H1 (cell line): Measurements from ENCODE around the gene RAB11FIP5. TPM values are rescaled to one million over a fixed set of nuclear protein-coding genes. Genes with fewer than 3 reads are reported as not detected.

Experiments
- CTCF ChIA-PET: fragments of 300-600 bp; sonication (Branson Sonifier 250); formaldehyde crosslinking; loops from one replicate; lab custom pipeline; 2021; ENCODE audit not compliant: partially characterized antibody; lab: Charles Lee
- POLR2A ChIA-PET: fragments of 300-600 bp; sonication (Branson Sonifier 250); formaldehyde crosslinking; loops from one replicate; lab custom pipeline; 2021; ENCODE audit warnings: inconsistent platforms; ENCODE audit not compliant: partially characterized antibody; lab: Charles Lee
- DNase-seq, 2 experiments: peaks; one replicate each; pipeline versions ENCODE4 v3.0.0 to v3.0.0-alpha.2; 2010 to 2022; ENCODE audit warnings: low spot score in 2 of 2, low read depth in 1 of 2, mixed read lengths in 1 of 2
- FAIRE-seq: peaks from 2 replicates; lab custom pipeline; 2011; peaks lifted over from hg19 to GRCh38; lab: Jason Lieb, UNC
- H2AFZ ChIP-seq: 2 replicates; pipeline ENCODE4 v1.8.1; 2012; ENCODE audit warnings: low read length, inconsistent platforms
- H2AK5ac ChIP-seq: 2 replicates; pipeline ENCODE4 v1.6.1; 2013; ENCODE audit warnings: low read depth, low read length
- H2BK120ac ChIP-seq: replicated peaks from 2 replicates; pipeline ENCODE3; 2013; ENCODE audit warnings: low read depth, low read length, inconsistent platforms
- H2BK12ac ChIP-seq: 2 replicates; pipeline ENCODE4 v1.6.1; 2013; ENCODE audit warnings: low read depth, low read length
- H2BK15ac ChIP-seq: 2 replicates; pipeline ENCODE4 v1.6.1; 2013; ENCODE audit warnings: low read length
- H2BK20ac ChIP-seq: 2 replicates; pipeline ENCODE4 v1.6.1; 2013; ENCODE audit warnings: low read length
- H2BK5ac ChIP-seq: 2 replicates; pipeline ENCODE4 v1.6.1; 2013; ENCODE audit warnings: low read depth, low read length
- H3K14ac ChIP-seq: 2 replicates; pipeline ENCODE4 v1.6.1; 2013; ENCODE audit warnings: inconsistent platforms; ENCODE audit not compliant: insufficient read length
- H3K18ac ChIP-seq: 2 replicates; pipeline ENCODE4 v1.6.1; 2013; ENCODE audit warnings: low read length; ENCODE audit errors: extremely low read depth
- H3K23ac ChIP-seq: 2 replicates; pipeline ENCODE4 v1.6.1; 2013; ENCODE audit warnings: inconsistent platforms; ENCODE audit not compliant: insufficient read length
- H3K23me2 ChIP-seq: 2 replicates; pipeline ENCODE4 v1.6.1; 2013; ENCODE audit warnings: low read depth, low read length
- H3K27ac ChIP-seq: 2 replicates; pipeline ENCODE4 v1.6.1; 2011; ENCODE audit warnings: low read depth, low read length, inconsistent platforms
- H3K27me3 ChIP-seq, 4 experiments: replicated peaks in 1 of 4; 1 replicate in 1 of 4; 2 replicates in 3 of 4; pipeline versions ENCODE4 v1.6.1 to v1.8.1; 2011 to 2013; ENCODE audit warnings: low read length in 3 of 4, mild to moderate bottlenecking in 3 of 4, inconsistent platforms in 2 of 4, mixed read lengths in 2 of 4, moderate library complexity in 1 of 4; ENCODE audit not compliant: control insufficient read depth in 3 of 4, insufficient read depth in 3 of 4; ENCODE audit errors: extremely low read depth in 1 of 4
- H3K36me3 ChIP-seq, 4 experiments: 2 replicates each; pipeline versions ENCODE4 v1.6.1 to v1.8.1; 2011 to 2013; ENCODE audit warnings: mild to moderate bottlenecking in 4 of 4, low read length in 3 of 4, moderate library complexity in 2 of 4, control low read depth in 1 of 4, inconsistent platforms in 1 of 4; ENCODE audit not compliant: insufficient read depth in 4 of 4, control insufficient read depth in 2 of 4
- H3K4ac ChIP-seq: replicated peaks from 2 replicates; pipeline ENCODE3; 2013; ENCODE audit warnings: low read length, low read depth, mixed read lengths, inconsistent platforms; ENCODE audit not compliant: insufficient read length
- H3K4me1 ChIP-seq, 4 experiments: replicated peaks in 1 of 4; 1 replicate in 1 of 4; 2 replicates in 3 of 4; pipeline versions ENCODE4 v1.6.1 to v1.8.1; 2011 to 2013; ENCODE audit warnings: low read length in 3 of 4, inconsistent platforms in 2 of 4, mixed read lengths in 1 of 4; ENCODE audit not compliant: insufficient read depth in 4 of 4, control insufficient read depth in 3 of 4
- H3K4me2 ChIP-seq, 2 experiments: 2 replicates each; pipeline versions ENCODE4 v1.6.1 to v1.8.1; 2011 to 2013; ENCODE audit warnings: low read depth in 2 of 2, low read length in 2 of 2, control low read depth in 1 of 2, inconsistent platforms in 1 of 2, mild to moderate bottlenecking in 1 of 2; ENCODE audit not compliant: insufficient read depth in 1 of 2
- H3K4me3 ChIP-seq, 4 experiments: fragments of 200-600, 300-600 bp in 1 of 4; sonication (generic), shearing (Covaris generic), sonication (Bioruptor Twin) in 1 of 4; 2 replicates each; pipeline versions ENCODE4 v1.5.1 to v1.8.1; 2011 to 2016; ENCODE audit warnings: low read length in 4 of 4, low read depth in 3 of 4, control low read depth in 2 of 4, inconsistent platforms in 2 of 4, mild to moderate bottlenecking in 2 of 4, mixed read lengths in 1 of 4, moderate library complexity in 1 of 4; ENCODE audit not compliant: insufficient read depth in 2 of 4; ENCODE audit errors: extremely low read depth in 1 of 4
- H3K56ac ChIP-seq: replicated peaks from 2 replicates; pipeline ENCODE3; 2013; ENCODE audit warnings: low read depth, mild to moderate bottlenecking, mixed read lengths, low read length, inconsistent platforms; ENCODE audit not compliant: insufficient read length
- H3K79me1 ChIP-seq: 2 replicates; pipeline ENCODE4 v1.6.1; 2013; ENCODE audit warnings: low read depth, low read length, control low read depth
- H3K79me2 ChIP-seq, 2 experiments: 2 replicates each; pipeline versions ENCODE4 v1.6.1 to v1.8.1; 2012 to 2013; ENCODE audit warnings: low read length in 2 of 2, mild to moderate bottlenecking in 2 of 2, inconsistent platforms in 1 of 2; ENCODE audit not compliant: insufficient read depth in 2 of 2, control insufficient read depth in 1 of 2
- H3K9ac ChIP-seq, 4 experiments: replicated peaks in 1 of 4; 1 replicate in 1 of 4; 2 replicates in 3 of 4; pipeline versions ENCODE4 v1.6.1 to v1.8.1; 2011 to 2013; ENCODE audit warnings: low read depth in 3 of 4, low read length in 3 of 4, control low read depth in 2 of 4, mild to moderate bottlenecking in 2 of 4, moderate library complexity in 2 of 4, inconsistent platforms in 1 of 4; ENCODE audit errors: extremely low read depth in 1 of 4
- H3K9me3 ChIP-seq, 2 experiments: 2 replicates each; pipeline versions ENCODE4 v1.6.1 to v1.8.1; 2012 to 2013; ENCODE audit warnings: mild to moderate bottlenecking in 2 of 2, moderate library complexity in 2 of 2, control low read depth in 1 of 2, inconsistent platforms in 1 of 2, low read depth in 1 of 2, low read length in 1 of 2, mixed read lengths in 1 of 2; ENCODE audit not compliant: insufficient read depth in 2 of 2
- H4K20me1 ChIP-seq, 2 experiments: replicated peaks in 1 of 2; 2 replicates each; pipeline versions ENCODE3 to v1.8.1; 2011 to 2013; ENCODE audit warnings: inconsistent platforms in 2 of 2, low read length in 2 of 2, mild to moderate bottlenecking in 1 of 2; ENCODE audit not compliant: insufficient read depth in 2 of 2, control insufficient read depth in 1 of 2
- H4K5ac ChIP-seq: 2 replicates; pipeline ENCODE4 v1.6.1; 2013; ENCODE audit warnings: low read length, low read depth, mixed read lengths, inconsistent platforms; ENCODE audit not compliant: insufficient read length
- H4K8ac ChIP-seq: 2 replicates; pipeline ENCODE4 v1.8.0; 2013; ENCODE audit warnings: mild to moderate bottlenecking, moderate library complexity, low read length, inconsistent platforms; ENCODE audit not compliant: insufficient read depth; ENCODE audit errors: extremely low read depth
- H4K91ac ChIP-seq: replicated peaks from 2 replicates; pipeline ENCODE3; 2013; ENCODE audit warnings: low read length, mixed read lengths, inconsistent platforms; ENCODE audit not compliant: insufficient read length
- BCL11A ChIP-seq, 2 experiments: IDR thresholded peaks; one replicate each; pipeline ENCODE4 v1.6.1; 2011; ENCODE audit warnings: low read depth in 2 of 2, low read length in 2 of 2, mild to moderate bottlenecking in 2 of 2
- CREB1 ChIP-seq: IDR thresholded peaks from 2 replicates; pipeline ENCODE4 v1.6.1; 2012; ENCODE audit warnings: inconsistent platforms
- CTBP2 ChIP-seq: IDR thresholded peaks from 2 replicates; pipeline ENCODE4 v1.7.0; 2011; ENCODE audit warnings: borderline replicate concordance, mild to moderate bottlenecking, moderate library complexity, mixed read lengths, low read length; ENCODE audit not compliant: insufficient read depth, insufficient read length
- EZH2 ChIP-seq: fragments of 200-600 bp; sonication (generic); IDR thresholded peaks from 2 replicates; pipeline ENCODE4 v1.7.1; 2012; ENCODE audit warnings: low read depth, mild to moderate bottlenecking, moderate library complexity, low read length, inconsistent platforms; ENCODE audit not compliant: severe bottlenecking
- HDAC6 ChIP-seq: IDR thresholded peaks from one replicate; pipeline ENCODE4 v1.7.1; 2012; ENCODE audit warnings: low read depth, mild to moderate bottlenecking, inconsistent platforms, low read length, moderate library complexity
- JUND ChIP-seq: IDR thresholded peaks from 2 replicates; pipeline ENCODE4 v1.6.1; 2011; ENCODE audit warnings: mild to moderate bottlenecking, improper control_type of control experiment, low read length
- KDM1A ChIP-seq: fragments of 200-600, 300-600 bp; sonication (generic); IDR thresholded peaks from 2 replicates; pipeline ENCODE4 v1.7.1; 2016; ENCODE audit warnings: mild to moderate bottlenecking, low read length, borderline replicate concordance
- KDM4A ChIP-seq: IDR thresholded peaks from one replicate; pipeline ENCODE4 v1.7.1; 2012; ENCODE audit warnings: low read depth, mild to moderate bottlenecking, moderate library complexity, low read length, inconsistent platforms; ENCODE audit not compliant: severe bottlenecking
- PHF8 ChIP-seq: fragments of 200-600 bp; sonication (generic); conservative IDR thresholded peaks from 2 replicates; pipeline ENCODE4 v1.7.1; 2012; ENCODE audit warnings: low read depth, mild to moderate bottlenecking, inconsistent platforms, low read length, moderate library complexity
- RBBP5 ChIP-seq: IDR thresholded peaks from 2 replicates; pipeline ENCODE4 v1.7.1; 2012; ENCODE audit warnings: low read depth, mild to moderate bottlenecking, inconsistent platforms, low read length, moderate library complexity, borderline replicate concordance
- RNF2 ChIP-seq: fragments of 200-900, 300-1000 bp; sonication (generic); IDR thresholded peaks from 2 replicates; pipeline ENCODE4 v1.7.1; 2016; ENCODE audit warnings: borderline replicate concordance, low read depth, mild to moderate bottlenecking, antibody characterized with exemption, low read length; ENCODE audit not compliant: poor library complexity, severe bottlenecking; ENCODE audit errors: missing control alignments
- SIRT6 ChIP-seq: IDR thresholded peaks from one replicate; pipeline ENCODE4 v1.7.1; 2012; ENCODE audit warnings: low read length, inconsistent platforms
- TBP ChIP-seq: IDR thresholded peaks from 2 replicates; pipeline ENCODE4 v1.6.1; 2011; ENCODE audit warnings: low read depth, low read length, improper control_type of control experiment
- WGBS, 2 experiments: shearing (Covaris generic) in 1 of 2; methylation state at CpG; one replicate each; pipeline versions ENCODE4 v1.1.6 to v1.1.7; 2013 to 2015; ENCODE audit warnings: low lambda C conversion rate in 2 of 2, mixed read lengths in 2 of 2, inconsistent platforms in 1 of 2, low coverage in 1 of 2, missing lambda C conversion rate in 1 of 2; ENCODE audit not compliant: insufficient replicate concordance in 2 of 2, insufficient coverage in 1 of 2, insufficient read length in 1 of 2; ENCODE audit errors: extremely low coverage in 1 of 2, missing lambda C conversion rate in 1 of 2; 5-methylcytosine and 5-hydroxymethylcytosine counted together
- polyA plus RNA-seq, 7 experiments: library from polyadenylated mRNA; depleted of rRNA in 3 of 7; stranded (reverse) in 5 of 7; unstranded in 2 of 7; fragments of >200 nt in 5 of 7; fragments of 200-250 nt in 2 of 7; gene quantifications; 1 replicate in 5 of 7; 2 replicates in 1 of 7; 4 replicates in 1 of 7; pipeline versions ENCODE4 v1.2.1 to v1.2.3, GENCODE V29; 2011 to 2013; ENCODE audit warnings: missing spikeins in 2 of 7, mixed read lengths in 2 of 7
- total RNA-seq: library from RNA; stranded (reverse); fragmentation: NEBNext Ultra II Directional; extraction: Animal tissue kit (Norgen Biotek cat#: 25700); gene quantifications from 2 replicates; pipeline ENCODE4 v1.2.1, GENCODE V29; 2021

The RAB11FIP5 gene
- total and polyA plus RNA-seq, 2 of the 8 experiments (the other 6 are each of a cell fraction or from before 2014, with no cell fraction given), result 6.3 to 17.0 TPM

GRCh38 chr2:73043276-73043675 lies 69.5 kb downstream of the RAB11FIP5 start:
- Histone ChIP-seq H2AK5ac (no peak overlapping the region), H3K14ac (no peak overlapping the region), H3K23ac (no peak overlapping the region), H4K8ac (no peak overlapping the region), H2BK15ac (no peak overlapping the region), H3K9me3 (no peaks in the 10 kb centered on the region), H3K79me1 (no peaks in the 10 kb centered on the region; the same call in 1 of the 2 replicates), H3K4me3 (no peak overlapping the region), H3K4me2 (no peak overlapping the region), H2BK20ac (no peak overlapping the region), H2AFZ (no peak overlapping the region), H4K20me1 (peaks cover 0 to 2% of the 10 kb centered on the region in 2 experiments), H2BK12ac (no peak overlapping the region), H4K5ac (no peak overlapping the region), H3K4ac (no peak overlapping the region), H3K23me2 (no peaks in the 10 kb centered on the region), H3K56ac (no peak overlapping the region), H3K27me3 (no peaks in the 10 kb centered on the region), H4K91ac (no peak overlapping the region), H3K36me3 (peaks cover 0 to 2% (median 0%) of the 10 kb centered on the region in 4 experiments; a peak in 2 of 8 replicates), H2BK5ac (no peak overlapping the region), H3K18ac (no peak overlapping the region), H3K79me2 (no peaks in the 10 kb centered on the region), H2BK120ac (no peak overlapping the region), H3K27ac (no peak overlapping the region), H3K9ac (no peak overlapping the region), H3K4me1 (0 out of 7 replicates have a peak, but pooled peaks cover 0 to 2% (median 0%) of the 10 kb centered on the region in 4 experiments)
- FAIRE-seq (no peak), DNase-seq (no peak)
- ChIA-PET POLR2A (interaction anchor here (1.6 kb wide), 1 partner anchor 34 kb away, joined by 3 read pairs; no protein-coding TSS in a partner anchor), CTCF (interaction anchor here (0.9 to 1.7 kb wide), 6 partner anchors 19 to 113 kb away, joined by 3 to 6 read pairs (median 5); no protein-coding TSS in a partner anchor)
- 93% methylated on average over 5 of the region's 5 CpGs; no CpG with 5 or more reads in 1 of the 2 experiments for WGBS, 2 experiments
- TF ChIP-seq KDM1A, result no peak
- TF ChIP-seq HDAC6, result no peak
- TF ChIP-seq EZH2, result no peak
- no peak for TF ChIP-seq RNF2
- TF ChIP-seq RBBP5, result no peak
- TF ChIP-seq SIRT6, result no peak
- no peak for TF ChIP-seq KDM4A
- TF ChIP-seq JUND, result no peak
- TF ChIP-seq BCL11A (IDR thresholded peaks at IDR 0.05; ENCODE audit: low read depth in 2 of 2, low read length in 2 of 2), result no peak
- TF ChIP-seq PHF8, result no peak
- TF ChIP-seq CTBP2, result no peak
- no peak for TF ChIP-seq CREB1
- TF ChIP-seq TBP, result no peak
